ENCODE results near the gene MBOAT2.

DNA sequence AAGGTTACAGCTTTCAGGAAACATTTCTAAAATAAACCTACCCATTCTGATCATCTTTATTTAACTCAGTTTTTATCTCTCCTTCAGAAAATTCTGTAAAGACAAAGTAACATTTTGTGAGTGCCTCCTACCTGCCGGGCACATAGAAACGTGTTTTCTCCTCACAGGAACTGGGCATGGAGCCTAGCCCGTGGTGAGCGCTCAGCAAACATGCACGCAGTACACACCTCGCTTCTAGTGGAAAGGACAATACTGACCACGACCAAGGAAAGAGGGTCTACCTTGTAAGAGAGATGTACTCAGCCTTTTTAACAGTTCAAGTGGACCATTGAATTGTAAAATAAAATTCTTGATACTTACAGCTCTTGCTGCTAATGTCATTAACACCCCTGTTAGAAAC is 141.3 kb downstream of the MBOAT2 start:
- TF ChIP-seq, protein P1, sequence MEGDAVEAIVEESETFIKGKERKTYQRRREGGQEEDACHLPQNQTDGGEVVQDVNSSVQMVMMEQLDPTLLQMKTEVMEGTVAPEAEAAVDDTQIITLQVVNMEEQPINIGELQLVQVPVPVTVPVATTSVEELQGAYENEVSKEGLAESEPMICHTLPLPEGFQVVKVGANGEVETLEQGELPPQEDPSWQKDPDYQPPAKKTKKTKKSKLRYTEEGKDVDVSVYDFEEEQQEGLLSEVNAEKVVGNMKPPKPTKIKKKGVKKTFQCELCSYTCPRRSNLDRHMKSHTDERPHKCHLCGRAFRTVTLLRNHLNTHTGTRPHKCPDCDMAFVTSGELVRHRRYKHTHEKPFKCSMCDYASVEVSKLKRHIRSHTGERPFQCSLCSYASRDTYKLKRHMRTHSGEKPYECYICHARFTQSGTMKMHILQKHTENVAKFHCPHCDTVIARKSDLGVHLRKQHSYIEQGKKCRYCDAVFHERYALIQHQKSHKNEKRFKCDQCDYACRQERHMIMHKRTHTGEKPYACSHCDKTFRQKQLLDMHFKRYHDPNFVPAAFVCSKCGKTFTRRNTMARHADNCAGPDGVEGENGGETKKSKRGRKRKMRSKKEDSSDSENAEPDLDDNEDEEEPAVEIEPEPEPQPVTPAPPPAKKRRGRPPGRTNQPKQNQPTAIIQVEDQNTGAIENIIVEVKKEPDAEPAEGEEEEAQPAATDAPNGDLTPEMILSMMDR (IDR thresholded peaks at IDR 0.05), result no peak
- no peak for TF ChIP-seq POLR2A (IDR thresholded peaks at IDR 0.05)
